ENCODE data around the gene FMNL2.
"Not testable (repeated sequence)": the region's sequence is repeated elsewhere in the genome, so short reads cannot be mapped to it uniquely, and the experiment has no call there.

Gene FMNL2

GRCh38 chr2:152379089-152379488 lies 44.1 kb downstream of the FMNL2 start:
- no peak for DNase-seq

GRCh38 chr2:152380261-152381055 lies 45.5 kb downstream of the FMNL2 start:
- no peak for DNase-seq

GRCh38 chr2:152383702-152384101 lies 48.7 kb downstream of the FMNL2 start:
- DNase-seq = no peak

DNA sequence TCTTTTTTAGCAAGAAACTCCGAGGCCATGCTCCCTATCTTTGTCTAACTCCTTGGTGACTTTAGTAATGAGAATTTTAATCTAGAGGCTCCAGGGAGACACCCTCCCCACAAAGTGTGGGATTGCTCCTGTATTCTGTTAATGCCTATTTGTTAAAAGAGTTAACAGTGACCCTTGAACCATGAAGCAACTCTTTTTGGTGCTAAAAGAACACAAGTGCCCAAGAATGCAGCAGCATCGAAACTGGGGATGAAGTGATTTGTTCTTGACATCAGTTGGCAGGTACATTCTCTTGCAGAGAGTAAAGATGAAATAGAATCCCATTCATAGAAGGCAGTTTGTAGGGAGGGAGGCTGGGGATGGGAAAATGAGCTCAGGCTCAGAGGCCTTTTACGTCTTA lies 50.0 kb downstream of the FMNL2 start:
- DNase-seq = no peak

DNA sequence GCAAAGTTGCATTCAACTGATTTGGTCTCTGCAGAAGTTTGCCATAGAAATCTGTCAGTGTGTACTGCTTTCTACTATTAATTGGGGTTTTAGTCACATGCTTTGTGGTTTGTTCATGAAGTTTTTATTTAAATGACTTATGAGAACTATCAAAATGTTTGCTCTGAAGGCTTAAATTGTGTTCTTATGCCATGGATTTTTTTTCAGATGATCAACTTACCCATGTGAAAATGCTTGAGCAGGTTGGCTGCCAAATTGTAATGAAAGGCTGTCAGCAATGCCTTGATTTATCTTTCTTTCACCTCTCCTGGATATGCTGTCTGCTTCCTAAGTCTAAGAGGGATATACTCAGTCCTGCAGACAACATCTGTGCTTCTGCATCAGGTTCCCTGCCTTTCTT lies 50.7 kb downstream of the FMNL2 start:
- DNase-seq = no peak

DNA sequence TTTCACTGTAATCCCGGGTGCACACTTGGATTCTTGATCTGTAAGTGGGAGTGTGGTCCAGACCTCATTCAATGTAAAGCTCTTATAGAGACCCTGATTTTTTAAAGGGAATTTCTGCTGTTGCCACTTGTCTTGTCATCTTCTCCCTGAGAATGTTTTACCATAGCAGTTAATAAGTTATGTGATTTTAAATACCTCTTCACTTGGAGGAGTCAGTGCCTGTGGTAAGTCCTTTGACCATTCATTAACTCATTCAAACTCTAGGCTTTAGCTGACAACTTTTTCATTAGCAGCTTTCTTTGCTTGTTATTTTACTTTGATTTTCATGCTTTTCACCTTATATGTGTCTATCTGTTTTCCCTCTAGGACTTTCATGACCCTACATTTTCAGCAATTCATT lies 51.3 kb downstream of the FMNL2 start:
- DNase-seq = no peak

- DNase-seq = no peak
These were observed 52.1 kb downstream of the FMNL2 start for GRCh38 chr2:152387041-152387440.

DNA sequence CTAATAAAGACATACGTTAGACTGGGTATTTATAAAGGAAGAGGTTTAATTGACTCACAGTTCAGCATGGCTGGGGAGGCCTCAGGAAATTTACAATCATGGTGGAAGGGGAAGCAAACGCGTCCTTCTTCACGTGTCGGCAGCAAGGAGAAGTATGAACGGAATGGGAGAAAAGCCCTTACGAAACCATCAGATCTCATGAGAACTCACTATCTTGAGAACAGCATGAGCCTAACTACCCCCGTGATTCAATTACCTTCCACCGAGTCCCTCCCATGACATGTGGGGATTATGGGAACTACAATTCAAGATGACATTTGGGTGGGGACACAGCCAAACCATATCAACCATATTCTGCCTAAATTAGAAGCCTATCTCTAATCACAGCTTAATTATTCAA lies 53.3 kb downstream of the FMNL2 start:
- not testable (repeated sequence) for DNase-seq

DNA sequence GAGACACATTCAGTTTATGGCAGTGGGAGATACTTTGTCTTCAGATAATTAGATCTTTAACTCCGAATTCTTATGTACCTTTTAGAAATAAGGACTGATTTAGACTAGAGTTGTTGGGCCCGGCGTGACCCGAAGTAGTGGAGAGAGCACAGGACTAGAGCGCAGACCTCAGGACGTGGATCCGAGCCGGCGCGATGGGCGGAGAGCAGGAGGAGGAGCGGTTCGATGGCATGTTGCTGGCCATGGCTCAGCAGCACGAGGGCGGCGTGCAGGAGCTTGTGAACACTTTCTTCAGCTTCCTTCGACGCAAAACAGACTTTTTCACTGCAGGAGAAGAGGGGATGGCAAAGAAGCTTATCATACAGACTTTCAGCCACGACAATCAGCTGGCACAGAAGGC lies 54.5 kb downstream of the FMNL2 start:
- no peak for DNase-seq

GRCh38 chr2:152390837-152391236 lies 55.9 kb downstream of the FMNL2 start:
- no peak for DNase-seq

- DNase-seq = no peak
These were observed 56.3 kb downstream of the FMNL2 start for GRCh38 chr2:152391318-152391717.

DNA sequence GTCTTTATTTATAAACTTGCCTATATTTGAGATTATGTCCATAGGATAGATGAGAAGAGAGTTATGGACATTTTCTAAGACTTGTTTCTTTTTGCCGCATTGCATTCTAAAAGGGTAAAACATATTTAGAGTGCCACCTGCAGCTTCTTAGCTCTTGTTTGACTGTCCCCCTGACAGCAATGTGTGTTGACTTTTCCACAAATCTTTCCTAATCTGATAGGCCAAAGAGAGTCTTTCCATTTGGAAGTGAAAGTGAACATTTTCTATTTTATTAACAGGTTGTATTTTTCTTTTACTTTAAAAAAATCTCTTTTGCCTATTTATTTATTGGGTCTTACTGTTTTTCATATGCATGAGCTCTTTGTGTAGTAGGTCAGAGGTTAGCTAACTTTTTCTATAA lies 58.4 kb downstream of the FMNL2 start:
- DNase-seq = no peak

GRCh38 chr2:152394326-152394725 lies 59.4 kb downstream of the FMNL2 start:
- DNase-seq = no peak

- DNase-seq = no peak
These were observed 60.1 kb downstream of the FMNL2 start for GRCh38 chr2:152395103-152395502.

- no peak for DNase-seq
These were observed 60.6 kb downstream of the FMNL2 start for GRCh38 chr2:152395572-152395971.

GRCh38 chr2:152396051-152396511 lies 61.1 kb downstream of the FMNL2 start:
- no peak for DNase-seq

DNA sequence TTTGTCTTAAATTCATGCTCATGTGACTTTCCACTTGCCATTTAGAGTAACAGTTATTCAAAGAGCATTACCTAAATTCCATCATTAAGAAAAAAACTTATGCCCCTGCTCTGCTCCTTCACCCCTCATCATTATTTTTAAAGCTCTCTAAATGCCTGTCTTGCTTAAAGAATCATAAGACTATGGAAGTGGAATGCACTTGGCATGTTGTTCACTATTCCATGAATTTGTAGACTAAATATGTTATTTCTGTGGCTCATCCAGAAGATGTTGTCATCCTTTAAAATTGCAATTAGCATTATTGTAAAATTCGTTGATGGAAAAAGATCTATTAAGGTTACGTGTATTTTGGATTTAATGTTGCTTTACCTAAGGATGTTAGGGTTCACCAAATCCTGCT lies 61.8 kb downstream of the FMNL2 start:
- DNase-seq = no peak

- DNase-seq = no peak
These were observed 64.0 kb downstream of the FMNL2 start for GRCh38 chr2:152399003-152399402.

DNA sequence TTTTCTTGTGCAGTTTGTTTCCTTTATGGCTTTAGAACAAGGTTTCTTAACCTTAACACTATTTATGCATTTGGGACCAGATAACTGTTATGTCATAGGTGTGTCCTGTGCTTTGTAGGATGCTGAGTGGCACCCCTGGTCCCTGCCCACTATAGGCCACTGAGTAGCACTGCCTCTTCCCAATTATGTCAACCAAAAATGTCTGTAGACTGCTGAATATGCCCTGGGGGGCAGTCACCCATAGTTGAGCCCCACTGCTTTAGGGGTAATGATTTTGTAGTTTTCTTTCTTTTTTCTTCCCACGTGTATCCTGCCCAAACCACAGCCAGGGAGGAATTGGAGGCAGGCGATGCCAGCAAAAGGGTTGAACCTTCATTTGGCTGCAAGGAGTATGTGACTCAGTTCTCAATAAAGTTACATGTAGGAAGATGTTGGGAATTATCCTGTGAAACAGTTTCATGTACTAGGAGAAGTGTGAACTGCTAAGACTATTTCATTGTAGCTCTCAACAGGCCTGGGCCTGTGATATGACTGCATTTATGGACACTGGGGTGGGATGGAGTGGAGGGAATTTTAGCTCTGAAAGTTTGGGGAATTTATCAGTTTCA lies 65.7 kb downstream of the FMNL2 start:
- no peak for DNase-seq

DNA sequence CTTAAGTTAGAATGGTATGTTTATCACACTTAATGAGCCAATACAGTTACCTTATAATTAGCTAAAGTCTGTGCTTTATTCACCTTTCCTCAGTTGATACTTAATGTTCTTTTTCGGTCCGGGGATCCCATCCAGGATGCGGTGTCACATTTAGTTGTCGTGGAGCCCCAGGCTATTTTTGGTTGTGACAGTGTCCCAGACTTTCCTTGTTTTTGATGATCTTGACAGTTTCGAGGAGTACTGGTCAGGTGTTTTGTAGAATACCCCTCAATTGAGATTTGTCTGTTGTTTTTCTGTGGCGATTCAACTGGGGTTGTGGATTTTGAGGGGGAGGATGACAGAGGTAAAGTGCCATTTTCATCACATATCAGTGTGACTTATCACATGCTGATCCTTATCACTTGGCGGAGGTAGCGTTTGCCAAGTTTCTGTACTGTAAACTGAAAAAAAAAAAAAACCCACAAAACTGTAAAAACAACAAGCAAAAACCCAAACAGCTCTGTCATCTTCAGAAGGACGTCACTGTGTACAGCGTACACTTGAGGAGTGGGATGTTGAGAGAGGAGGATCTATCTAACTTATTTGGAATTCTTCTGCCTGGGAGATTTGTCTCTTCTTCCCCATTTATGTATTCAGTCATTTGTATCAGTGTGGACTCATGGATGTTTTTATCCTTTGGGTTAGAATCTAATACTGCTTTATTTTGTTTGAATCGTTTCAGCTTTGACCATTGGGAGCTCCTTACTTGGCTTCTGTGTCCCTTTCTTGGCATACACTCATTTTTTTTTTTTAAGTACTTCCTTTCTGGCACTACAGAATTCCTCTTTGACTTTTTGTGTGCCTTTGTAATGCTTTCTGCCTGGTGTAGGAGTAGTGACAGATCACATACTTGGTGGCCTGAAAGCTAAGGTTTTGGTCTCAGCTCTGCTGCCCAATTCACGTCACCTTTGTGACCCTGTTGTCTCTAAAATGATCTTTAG lies 68.1 kb downstream of the FMNL2 start:
- no peak for DNase-seq

GRCh38 chr2:152405206-152406118 lies 70.5 kb downstream of the FMNL2 start:
- no peak for DNase-seq

GRCh38 chr2:152406119-152406835 lies 71.3 kb downstream of the FMNL2 start:
- DNase-seq = no peak
